GM12865 (cell line): Measurements from ENCODE around the gene PGLYRP1.

ENCODE experiments used
- DNase-seq: peaks from one replicate; pipeline ENCODE4 v3.0.0; 2010; ENCODE audit warnings: low read depth
- H3K4me3 ChIP-seq: 2 replicates; pipeline ENCODE4 v1.5.1; 2011; ENCODE audit warnings: mild to moderate bottlenecking, low read depth, low read length, control low read depth
- CTCF ChIP-seq: IDR thresholded peaks from 2 replicates; pipeline ENCODE4 v1.5.1; 2011; ENCODE audit warnings: low read length, control low read depth, low read depth, inconsistent platforms; ENCODE audit not compliant: insufficient read depth; ENCODE audit errors: missing control alignments

The PGLYRP1 gene

GRCh38 chr19:45969676-45970075 is 53.2 kb downstream of the PGLYRP1 start:
- no peak overlapping the region for H3K4me3 ChIP-seq
- TF ChIP-seq CTCF = no peak
- DNase-seq = no peak
